K562 (cell line): Measurements from ENCODE around the gene WDR27. TPM values are rescaled to one million over a fixed set of nuclear protein-coding genes. Genes with fewer than 3 reads are reported as not detected.

Source experiments
- ATAC-seq: fragments of 200-7000 bp; cut with Tn5 transposase; 3 replicates; pipeline ENCODE4 v1.9.1; 2020; ENCODE audit warnings: moderate library complexity
- BruUV-seq: library from RNA; stranded (reverse); fragments of 400-500 nt; replicated peaks from 2 replicates; lab custom pipeline; 2021; lab: Mats Ljungman, UMichigan
- CTCF ChIA-PET: fragments of 300-600 bp; formaldehyde crosslinking; extraction: SDS; loops from one replicate; lab custom pipeline; 2021; ENCODE audit warnings: low intra/inter-chr PET ratio; lab: Yijun Ruan, JAX
- POLR2A ChIA-PET: fragments of 300-600, 350-650 bp; sonication (Branson Sonifier 250); formaldehyde crosslinking; extraction: SDS; loops from one replicate; lab custom pipeline; 2021; ENCODE audit warnings: antibody characterized with exemption, inconsistent platforms; lab: Yijun Ruan, JAX
- DNase-seq, 4 experiments: peaks; one replicate each; pipeline versions ENCODE4 v3.0.0 to v3.0.0-alpha.2; 2011 to 2018; ENCODE audit warnings: low spot score in 3 of 4, mixed read lengths in 3 of 4; ENCODE audit errors: extremely low read depth in 1 of 4
- FAIRE-seq: peaks from 2 replicates; lab custom pipeline; 2011; peaks lifted over from hg19 to GRCh38; lab: Jason Lieb, UNC
- H2AFZ ChIP-seq: 2 replicates; pipeline ENCODE4 v1.6.0; 2011; ENCODE audit warnings: low read depth, low read length, control low read depth, inconsistent platforms
- H3K27ac ChIP-seq: fragments of 200-600 bp; 3 replicates; pipeline ENCODE4 v1.8.0; 2011; ENCODE audit warnings: low read depth, mild to moderate bottlenecking, control low read depth, inconsistent platforms, low read length, moderate library complexity, mixed read lengths; ENCODE audit errors: extremely low read depth
- H3K27me3 ChIP-seq, 2 experiments: fragments of 300-600 bp in 1 of 2; 2 replicates in 1 of 2; 3 replicates in 1 of 2; pipeline versions ENCODE4 v1.6.0 to v1.8.0; 2011; ENCODE audit warnings: inconsistent platforms in 2 of 2, low read length in 2 of 2, mild to moderate bottlenecking in 1 of 2, mixed read lengths in 1 of 2, moderate library complexity in 1 of 2; ENCODE audit not compliant: control insufficient read depth in 2 of 2, insufficient read depth in 2 of 2
- H3K36me3 ChIP-seq: fragments of 300-600 bp; 3 replicates; pipeline ENCODE4 v1.8.0; 2011; ENCODE audit warnings: mild to moderate bottlenecking, low read length, inconsistent platforms; ENCODE audit not compliant: control insufficient read depth, insufficient read depth
- H3K4me1 ChIP-seq, 2 experiments: fragments of 200-600 bp in 1 of 2; replicated peaks in 1 of 2; 2 replicates in 1 of 2; 3 replicates in 1 of 2; pipeline versions ENCODE4 v1.5.1 to v1.8.0; 2011; ENCODE audit warnings: inconsistent platforms in 2 of 2, low read length in 2 of 2, mild to moderate bottlenecking in 1 of 2, mixed read lengths in 1 of 2, moderate library complexity in 1 of 2; ENCODE audit not compliant: control insufficient read depth in 2 of 2, insufficient read depth in 2 of 2
- H3K4me2 ChIP-seq: 2 replicates; pipeline ENCODE4 v1.6.1; 2011; ENCODE audit warnings: low read length, control low read depth, inconsistent platforms, mixed read lengths; ENCODE audit not compliant: insufficient read depth
- H3K4me3 ChIP-seq: fragments of 200-600 bp; sonication (generic), shearing (Covaris generic); 2 replicates; pipeline ENCODE4 v1.5.1; 2016; ENCODE audit warnings: control low read depth, inconsistent platforms
- H3K79me2 ChIP-seq: fragments of 200-600 bp; 3 replicates; pipeline ENCODE4 v1.8.0; 2011; ENCODE audit warnings: low read length, inconsistent platforms; ENCODE audit not compliant: control insufficient read depth, insufficient read depth
- H3K9ac ChIP-seq, 2 experiments: 2 replicates each; pipeline versions ENCODE4 v1.6.0 to v1.6.1; 2011; ENCODE audit warnings: low read depth in 2 of 2, low read length in 2 of 2, control low read depth in 1 of 2, inconsistent platforms in 1 of 2, mild to moderate bottlenecking in 1 of 2, mixed read lengths in 1 of 2; ENCODE audit not compliant: insufficient read depth in 1 of 2
- H3K9me1 ChIP-seq: one replicate; pipeline ENCODE4 v1.6.0; 2011; ENCODE audit warnings: inconsistent platforms, mild to moderate bottlenecking, low read length, moderate library complexity; ENCODE audit not compliant: control insufficient read depth, insufficient read depth
- H3K9me3 ChIP-seq: replicated peaks from 2 replicates; pipeline ENCODE4 v1.5.1; 2011; ENCODE audit warnings: low read depth, low read length, inconsistent platforms; ENCODE audit not compliant: control insufficient read depth, insufficient read depth
- H4K20me1 ChIP-seq: replicated peaks from 2 replicates; pipeline ENCODE4 v1.6.1; 2011; ENCODE audit warnings: low read length, inconsistent platforms, mixed read lengths; ENCODE audit not compliant: control insufficient read depth, insufficient read depth
- ATF1 ChIP-seq, 2 experiments: fragments of 450-650 bp in 1 of 2; IDR thresholded peaks; 2 replicates each; pipeline ENCODE4 v1.6.1; 2016; ENCODE audit warnings: missing compliant biosample characterization in 1 of 2, missing genetic modification characterization in 1 of 2
- CTCF ChIP-seq, 3 experiments: IDR thresholded peaks in 2 of 3; conservative IDR thresholded peaks in 1 of 3; 2 replicates each; pipeline ENCODE4 v1.5.1; 2011 to 2012; ENCODE audit warnings: low read length in 3 of 3, mild to moderate bottlenecking in 3 of 3, control low read depth in 2 of 3, improper control_type of control experiment in 1 of 3, inconsistent platforms in 1 of 3, low read depth in 1 of 3, mixed read lengths in 1 of 3, moderate library complexity in 1 of 3; ENCODE audit not compliant: insufficient read depth in 2 of 3
- MYC ChIP-seq, 2 experiments: fragments of 250-450 bp in 1 of 2; sonication (Bioruptor Pico) in 1 of 2; IDR thresholded peaks; 2 replicates each; pipeline versions ENCODE4 v1.5.1 to v1.6.1; 2012 to 2021; ENCODE audit warnings: low read depth in 2 of 2, borderline replicate concordance in 1 of 2, improper control_type of control experiment in 1 of 2, low read length in 1 of 2, mild to moderate bottlenecking in 1 of 2, moderate library complexity in 1 of 2
- RAD21 ChIP-seq, 2 experiments: fragments of 250-450 bp in 1 of 2; fragments of 450-650 bp in 1 of 2; sonication (Bioruptor Pico) in 1 of 2; formaldehyde crosslinking in 1 of 2; IDR thresholded peaks in 1 of 2; conservative IDR thresholded peaks in 1 of 2; 2 replicates each; pipeline versions ENCODE4 v1.4.0 to v1.8.0; 2020 to 2022; ENCODE audit warnings: mild to moderate bottlenecking in 2 of 2, moderate library complexity in 1 of 2
- WGBS: fragments of 100-300 bp; shearing (Covaris generic); methylation state at CpG from one replicate; pipeline ENCODE4 v1.1.6; 2016; ENCODE audit warnings: low coverage, mixed read lengths; ENCODE audit not compliant: insufficient coverage; ENCODE audit errors: missing lambda C conversion rate; 5-methylcytosine and 5-hydroxymethylcytosine counted together
- in situ Hi-C: fragments of 300-500 bp; cut with MboI; formaldehyde crosslinking; loops from 4 replicates; pipeline ENCODE4 v1.15.0; 2018; ENCODE audit warnings: inconsistent platforms, mixed read lengths
- intact Hi-C: fragments of 100-400 bp; cut with micrococcal nuclease; formaldehyde crosslinking; loops from 2 replicates; pipeline ENCODE4 v1.14.2; 2022
- polyA plus RNA-seq, 8 experiments: library from polyadenylated mRNA; depleted of rRNA in 4 of 8; stranded (reverse) in 5 of 8; unstranded in 3 of 8; fragments of >200 nt; fragmentation: Nextera tagmentation in 2 of 8; fragmentation: Illumina TruSeq in 1 of 8; extraction: Ambion mirVana in 2 of 8; extraction: Trizol in 1 of 8; gene quantifications; 2 replicates each; pipeline versions ENCODE4 v1.2.1 to v1.2.3, GENCODE V29; 2011 to 2014; ENCODE audit warnings: inconsistent platforms in 1 of 8, missing spikeins in 1 of 8
- total RNA-seq, 7 experiments: library from RNA; depleted of rRNA in 6 of 7; stranded (reverse); fragments of >200 nt in 6 of 7; fragmentation: Illumina TruSeq in 2 of 7; extraction: Trizol in 2 of 7; gene quantifications; 2 replicates each; pipeline versions ENCODE4 v1.2.1 to v1.2.3, GENCODE V29; 2011 to 2021; ENCODE audit warnings: low replicate concordance in 1 of 7
- TF ChIP-seq, protein P1 (sequence below), 2 experiments: fragments of 450-650 bp; formaldehyde crosslinking in 1 of 2; IDR thresholded peaks; 2 replicates each; pipeline versions ENCODE4 v1.4.0 to v1.6.1; 2014 to 2020; ENCODE audit warnings: mild to moderate bottlenecking in 2 of 2, borderline replicate concordance in 1 of 2, low read depth in 1 of 2
- TF ChIP-seq, protein P2 (sequence below): sonication (generic); formaldehyde crosslinking; IDR thresholded peaks from 2 replicates; pipeline ENCODE4 v1.8.1; 2023; ENCODE audit warnings: mild to moderate bottlenecking, missing genetic modification reagents

The WDR27 gene
- total and polyA plus RNA-seq, 9 of the 15 experiments (the other 6 are each of a cell fraction or from before 2014, with no cell fraction given), result 4.3 to 77.2 (median 22.7) TPM

DNA sequence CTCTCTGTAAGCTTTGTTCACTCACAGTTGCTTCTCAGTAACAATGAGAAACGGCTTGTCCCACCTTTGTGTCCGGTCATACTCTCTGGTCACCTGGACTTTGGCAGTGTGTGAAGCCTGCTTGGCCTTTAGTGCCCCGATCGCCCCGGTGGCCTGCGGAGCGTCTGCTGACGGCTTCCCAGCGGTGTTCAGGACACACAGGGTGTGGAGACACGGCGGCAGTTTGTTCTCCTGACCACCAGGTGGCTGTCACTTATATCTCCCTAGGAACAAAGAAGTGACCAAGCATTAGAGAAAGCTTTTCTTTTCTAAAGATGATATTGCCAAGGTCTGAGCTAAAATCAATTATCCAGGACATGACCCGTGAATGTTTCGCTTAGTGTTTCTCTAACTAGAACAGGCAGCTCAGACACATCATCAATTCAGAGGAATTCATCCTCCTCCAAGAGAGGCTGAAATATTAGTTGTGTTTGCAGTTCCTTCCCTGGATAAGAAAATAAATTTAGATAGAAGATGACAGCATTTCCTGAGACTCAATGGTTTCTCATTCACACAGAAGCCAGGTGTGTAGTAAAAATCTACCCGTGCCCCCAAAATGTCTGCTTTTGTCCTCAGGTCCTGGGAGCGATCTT is 280.8 kb downstream of the WDR27 start:
- H3K79me2 ChIP-seq, result no peaks in the 10 kb centered on the region
- H2AFZ ChIP-seq, result no peak overlapping the region; the same call in 1 of the 2 replicates
- intact Hi-C loops, result loop anchor here (2.0 kb wide), 1 partner anchor 66 kb away; no protein-coding TSS in a partner anchor
- H3K4me3 ChIP-seq, result no peak overlapping the region
- H3K27ac ChIP-seq, result no peak overlapping the region
- WGBS, result under 1% methylated on average over 15 of the region's 15 CpGs
- BruUV-seq, result no TSS peak
- H3K27me3 ChIP-seq, result peaks cover 26 to 52% of the 10 kb centered on the region in 2 experiments; a peak in 4 of 5 replicates
- no peaks in the 10 kb centered on the region for H3K9me1 ChIP-seq
- peak overlapping the region; percentile 14; the same call in 1 of the 2 replicates for H3K4me2 ChIP-seq
- peaks cover 0 to 7% of the 10 kb centered on the region in 2 experiments; a peak in 3 of 5 replicates for H3K4me1 ChIP-seq
- no peaks in the 10 kb centered on the region for H3K9me3 ChIP-seq
- no peaks in the 10 kb centered on the region for H3K36me3 ChIP-seq
- ChIA-PET CTCF (interaction anchor here (0.7 kb wide), 1 partner anchor 68 kb away, joined by 3 read pairs; no protein-coding TSS in a partner anchor), POLR2A (interaction anchor here (0.6 kb wide), 3 partner anchors 9 to 248 kb away, joined by 3 read pairs; no protein-coding TSS in a partner anchor)
- DNase-seq, result peak; percentile 64 to 77 (median 70)
- peak; percentile 88 for FAIRE-seq
- in situ Hi-C loops, result no loop called here
- peak; percentile 98 for ATAC-seq
- H4K20me1 ChIP-seq, result no peaks in the 10 kb centered on the region
- H3K9ac ChIP-seq, result 0 out of 4 replicates have a peak overlapping the region, but pooled peaks of 1 of the 2 experiments have one; percentile 54
- TF ChIP-seq, protein P1, sequence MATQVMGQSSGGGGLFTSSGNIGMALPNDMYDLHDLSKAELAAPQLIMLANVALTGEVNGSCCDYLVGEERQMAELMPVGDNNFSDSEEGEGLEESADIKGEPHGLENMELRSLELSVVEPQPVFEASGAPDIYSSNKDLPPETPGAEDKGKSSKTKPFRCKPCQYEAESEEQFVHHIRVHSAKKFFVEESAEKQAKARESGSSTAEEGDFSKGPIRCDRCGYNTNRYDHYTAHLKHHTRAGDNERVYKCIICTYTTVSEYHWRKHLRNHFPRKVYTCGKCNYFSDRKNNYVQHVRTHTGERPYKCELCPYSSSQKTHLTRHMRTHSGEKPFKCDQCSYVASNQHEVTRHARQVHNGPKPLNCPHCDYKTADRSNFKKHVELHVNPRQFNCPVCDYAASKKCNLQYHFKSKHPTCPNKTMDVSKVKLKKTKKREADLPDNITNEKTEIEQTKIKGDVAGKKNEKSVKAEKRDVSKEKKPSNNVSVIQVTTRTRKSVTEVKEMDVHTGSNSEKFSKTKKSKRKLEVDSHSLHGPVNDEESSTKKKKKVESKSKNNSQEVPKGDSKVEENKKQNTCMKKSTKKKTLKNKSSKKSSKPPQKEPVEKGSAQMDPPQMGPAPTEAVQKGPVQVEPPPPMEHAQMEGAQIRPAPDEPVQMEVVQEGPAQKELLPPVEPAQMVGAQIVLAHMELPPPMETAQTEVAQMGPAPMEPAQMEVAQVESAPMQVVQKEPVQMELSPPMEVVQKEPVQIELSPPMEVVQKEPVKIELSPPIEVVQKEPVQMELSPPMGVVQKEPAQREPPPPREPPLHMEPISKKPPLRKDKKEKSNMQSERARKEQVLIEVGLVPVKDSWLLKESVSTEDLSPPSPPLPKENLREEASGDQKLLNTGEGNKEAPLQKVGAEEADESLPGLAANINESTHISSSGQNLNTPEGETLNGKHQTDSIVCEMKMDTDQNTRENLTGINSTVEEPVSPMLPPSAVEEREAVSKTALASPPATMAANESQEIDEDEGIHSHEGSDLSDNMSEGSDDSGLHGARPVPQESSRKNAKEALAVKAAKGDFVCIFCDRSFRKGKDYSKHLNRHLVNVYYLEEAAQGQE (IDR thresholded peaks at IDR 0.05; ENCODE audit: borderline replicate concordance), result peak; percentile 36; the same call in 1 of the 2 replicates
- TF ChIP-seq, protein P1 (CRISPR knock-in tag; IDR thresholded peaks at IDR 0.05; ENCODE audit: low read depth), result no peak
- TF ChIP-seq RAD21 (CRISPR knock-in tag; conservative IDR thresholded peaks at IDR 0.05 in 1 of 2, IDR thresholded peaks at IDR 0.05 in 1 of 2) (peak; percentile 45 to 61), ATF1 (CRISPR knock-in tag; IDR thresholded peaks at IDR 0.05) (no peak), ATF1 (tag; IDR thresholded peaks at IDR 0.05) (0 out of 2 replicates have a peak, but pooled peaks have one; percentile 20), MYC (IDR thresholded peaks at IDR 0.05; ENCODE audit: low read depth, low read length) (no peak), MYC (CRISPR knock-in tag; IDR thresholded peaks at IDR 0.05; ENCODE audit: borderline replicate concordance, low read depth) (no peak), CTCF (IDR thresholded peaks at IDR 0.05 in 2 of 3, conservative IDR thresholded peaks at IDR 0.05 in 1 of 3; ENCODE audit: insufficient read depth in 2 of 3, low read depth in 1 of 3, low read length in 3 of 3) (peak; percentile 66 to 81 (median 70); a peak in 5 of 6 replicates)
- TF ChIP-seq, protein P2, sequence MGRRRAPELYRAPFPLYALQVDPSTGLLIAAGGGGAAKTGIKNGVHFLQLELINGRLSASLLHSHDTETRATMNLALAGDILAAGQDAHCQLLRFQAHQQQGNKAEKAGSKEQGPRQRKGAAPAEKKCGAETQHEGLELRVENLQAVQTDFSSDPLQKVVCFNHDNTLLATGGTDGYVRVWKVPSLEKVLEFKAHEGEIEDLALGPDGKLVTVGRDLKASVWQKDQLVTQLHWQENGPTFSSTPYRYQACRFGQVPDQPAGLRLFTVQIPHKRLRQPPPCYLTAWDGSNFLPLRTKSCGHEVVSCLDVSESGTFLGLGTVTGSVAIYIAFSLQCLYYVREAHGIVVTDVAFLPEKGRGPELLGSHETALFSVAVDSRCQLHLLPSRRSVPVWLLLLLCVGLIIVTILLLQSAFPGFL (CRISPR knock-in tag), result no peak
